Hepatocyte (in vitro differentiated cells): Measurements from ENCODE around the gene GIMAP2. TPM values are rescaled to one million over a fixed set of nuclear protein-coding genes. Genes with fewer than 3 reads are reported as not detected.

Experiments
- DNase-seq: peaks from one replicate; pipeline ENCODE4 v3.0.0-alpha.2; 2016; ENCODE audit warnings: low spot score
- H2AFZ ChIP-seq: fragments of 200-600 bp; sonication (generic); 2 replicates; pipeline ENCODE4 v1.6.0; 2016; ENCODE audit warnings: antibody characterized with exemption, mild to moderate bottlenecking
- H3K27ac ChIP-seq: fragments of 200-600 bp; sonication (generic); 2 replicates; pipeline ENCODE4 v1.5.1; 2016; ENCODE audit warnings: mild to moderate bottlenecking
- H3K27me3 ChIP-seq: fragments of 200-600 bp; sonication (generic); 2 replicates; pipeline ENCODE4 v1.6.1; 2016
- H3K36me3 ChIP-seq: fragments of 200-600 bp; sonication (generic); replicated peaks from 2 replicates; pipeline ENCODE4 v1.5.1; 2016; ENCODE audit warnings: low read depth; ENCODE audit not compliant: insufficient read depth
- H3K4me1 ChIP-seq: fragments of 200-600 bp; sonication (generic); 2 replicates; pipeline ENCODE4 v1.5.1; 2016; ENCODE audit warnings: mild to moderate bottlenecking, moderate library complexity; ENCODE audit not compliant: insufficient read depth
- H3K4me2 ChIP-seq: fragments of 200-600 bp; sonication (generic); 2 replicates; pipeline ENCODE4 v1.6.0; 2016
- H3K4me3 ChIP-seq: fragments of 200-600 bp; sonication (generic); 2 replicates; pipeline ENCODE4 v1.5.1; 2016; ENCODE audit warnings: mild to moderate bottlenecking
- H3K79me2 ChIP-seq: fragments of 200-600 bp; sonication (generic); 2 replicates; pipeline ENCODE4 v1.6.0; 2017; ENCODE audit warnings: mild to moderate bottlenecking
- H3K9me2 ChIP-seq: fragments of 200-600 bp; sonication (generic); replicated peaks from 2 replicates; pipeline ENCODE4 v1.6.0; 2017; ENCODE audit warnings: mild to moderate bottlenecking; ENCODE audit not compliant: insufficient read depth
- H3K9me3 ChIP-seq: fragments of 200-600 bp; sonication (generic); 2 replicates; pipeline ENCODE4 v1.5.1; 2016; ENCODE audit warnings: low read depth, mild to moderate bottlenecking
- H4K20me1 ChIP-seq: fragments of 200-600 bp; sonication (generic); 2 replicates; pipeline ENCODE4 v1.6.0; 2016; ENCODE audit warnings: mild to moderate bottlenecking; ENCODE audit not compliant: insufficient read depth, poor library complexity, severe bottlenecking
- CTCF ChIP-seq: fragments of 200-600 bp; sonication (generic); IDR thresholded peaks from 2 replicates; pipeline ENCODE4 v1.5.1; 2016; ENCODE audit warnings: antibody characterized with exemption, mild to moderate bottlenecking; ENCODE audit not compliant: poor library complexity
- EZH2 ChIP-seq: fragments of 200-600 bp; sonication (generic); IDR thresholded peaks from 2 replicates; pipeline ENCODE4 v1.6.1; 2016; ENCODE audit warnings: antibody characterized with exemption, mild to moderate bottlenecking, borderline replicate concordance
- EZH2phosphoT487 ChIP-seq: fragments of 200-600 bp; sonication (generic); IDR thresholded peaks from one replicate; pipeline ENCODE4 v1.6.1; 2018; ENCODE audit warnings: antibody characterized with exemption, mild to moderate bottlenecking, low read depth, moderate library complexity; ENCODE audit not compliant: unreplicated experiment, severe bottlenecking
- WGBS: methylation state at CpG from one replicate; pipeline ENCODE4 v1.1.6; 2016; ENCODE audit warnings: low lambda C conversion rate; ENCODE audit errors: missing lambda C conversion rate; 5-methylcytosine and 5-hydroxymethylcytosine counted together
- polyA plus RNA-seq: library from polyadenylated mRNA; unstranded; fragments of >200 nt; fragmentation: Nextera tagmentation; extraction: Ambion mirVana; gene quantifications from 2 replicates; pipeline ENCODE4 v1.2.1, GENCODE V29; 2016
- total RNA-seq: library from RNA; depleted of rRNA; stranded (reverse); fragments of >200 nt; gene quantifications from 2 replicates; pipeline ENCODE4 v1.2.3, GENCODE V29; 2014

Gene GIMAP2
- 1.4 and 2.4 TPM in 2 replicates for total RNA-seq
- 0.23 and 1.1 TPM in 2 replicates for polyA plus RNA-seq

GRCh38 chr7:150685219-150686029 lies at the start of gene GIMAP2:
Gene GIMAP2, plus strand, starts transcription at chr7:150685706. Its CDS starts 1,354 bp downstream, at chr7:150687060.
- peak within 1 kb of the TSS; percentile 65 for H3K4me2 ChIP-seq
- no peaks in the 10 kb centered on the region for H3K79me2 ChIP-seq
- no peak for TF ChIP-seq EZH2phosphoT487
- TF ChIP-seq CTCF: no peak
- TF ChIP-seq EZH2: no peak
- H4K20me1 ChIP-seq: no peaks in the 10 kb centered on the region
- H2AFZ ChIP-seq: peak within 1 kb of the TSS; percentile 53
- peak within 1 kb of the TSS; percentile 27 for H3K27ac ChIP-seq
- no peaks in the 10 kb centered on the region for H3K27me3 ChIP-seq
- H3K9me2 ChIP-seq: no peaks in the 10 kb centered on the region
- WGBS: 45% methylated on average over 6 of the region's 6 CpGs
- DNase-seq: peak; percentile 16
- H3K9me3 ChIP-seq: no peaks in the 10 kb centered on the region
- H3K4me1 ChIP-seq: no peaks in the 10 kb centered on the region
- H3K36me3 ChIP-seq: no peaks in the 10 kb centered on the region
- H3K4me3 ChIP-seq: no peak within 1 kb of the TSS

- H3K9me2 ChIP-seq: no peaks in the 10 kb centered on the region
- DNase-seq: no peak
- TF ChIP-seq CTCF (no peak), EZH2 (no peak), EZH2phosphoT487 (no peak)
- H2AFZ ChIP-seq: no peak overlapping the region
- no peaks in the 10 kb centered on the region for H3K9me3 ChIP-seq
- no peak overlapping the region for H3K27ac ChIP-seq
- H3K36me3 ChIP-seq: no peaks in the 10 kb centered on the region
- no peaks in the 10 kb centered on the region for H3K4me1 ChIP-seq
- H3K4me2 ChIP-seq: no peak overlapping the region
- no peak overlapping the region for H3K4me3 ChIP-seq
- no peaks in the 10 kb centered on the region for H3K79me2 ChIP-seq
- no peaks in the 10 kb centered on the region for H4K20me1 ChIP-seq
- no peaks in the 10 kb centered on the region for H3K27me3 ChIP-seq
Observed at GRCh38 chr7:150641854-150642253, 43.7 kb upstream of the GIMAP2 start.

GRCh38 chr7:150642926-150643325 lies 42.6 kb upstream of the GIMAP2 start:
- no peak for DNase-seq
- TF ChIP-seq EZH2 (no peak), EZH2phosphoT487 (no peak), CTCF (no peak)
- Histone ChIP-seq H3K9me3 (no peaks in the 10 kb centered on the region), H4K20me1 (no peaks in the 10 kb centered on the region), H3K79me2 (no peaks in the 10 kb centered on the region), H2AFZ (no peak overlapping the region), H3K36me3 (no peaks in the 10 kb centered on the region), H3K4me3 (no peak overlapping the region), H3K27me3 (no peaks in the 10 kb centered on the region), H3K9me2 (no peaks in the 10 kb centered on the region), H3K27ac (no peak overlapping the region), H3K4me1 (no peaks in the 10 kb centered on the region), H3K4me2 (no peak overlapping the region)
- 83% methylated on average over 5 of the region's 5 CpGs for WGBS
